Stimulated activated memory B cell treated with anti-CD40 and anti-IgM and Interleukin-4, amounts not matched to agents 10 μg/mL and 1 μg/mL and 100 μg/mL, for 72 hours (primary cell): ENCODE measurements around the gene ZDHHC3.
A peak's percentile ranks its signal among the peaks of the same experiment; 100 is the strongest.
"Not testable (repeated sequence)": the region's sequence is repeated elsewhere in the genome, so short reads cannot be mapped to it uniquely, and the experiment has no call there.

Experiments used
- ATAC-seq: fragments of 150-1000 bp; cut with Tn5 transposase; 2 replicates; pipeline ENCODE4 v1.10.0; 2021
- H3K27ac Mint-ChIP-seq: one replicate; pipeline ENCODE4 v1.8.0; 2022; ENCODE audit warnings: mild to moderate bottlenecking, mixed read lengths
- H3K27me3 Mint-ChIP-seq: one replicate; pipeline ENCODE4 v1.8.0; 2022; ENCODE audit warnings: mixed read lengths
- H3K36me3 Mint-ChIP-seq: one replicate; pipeline ENCODE4 v1.8.0; 2022; ENCODE audit warnings: mixed read lengths
- H3K4me1 Mint-ChIP-seq: one replicate; pipeline ENCODE4 v1.8.0; 2022; ENCODE audit warnings: mixed read lengths
- H3K4me3 Mint-ChIP-seq: one replicate; pipeline ENCODE4 v1.8.0; 2022; ENCODE audit warnings: mild to moderate bottlenecking, moderate library complexity, mixed read lengths
- H3K9me3 Mint-ChIP-seq: one replicate; pipeline ENCODE4 v1.8.0; 2022; ENCODE audit warnings: mixed read lengths

Gene ZDHHC3

DNA sequence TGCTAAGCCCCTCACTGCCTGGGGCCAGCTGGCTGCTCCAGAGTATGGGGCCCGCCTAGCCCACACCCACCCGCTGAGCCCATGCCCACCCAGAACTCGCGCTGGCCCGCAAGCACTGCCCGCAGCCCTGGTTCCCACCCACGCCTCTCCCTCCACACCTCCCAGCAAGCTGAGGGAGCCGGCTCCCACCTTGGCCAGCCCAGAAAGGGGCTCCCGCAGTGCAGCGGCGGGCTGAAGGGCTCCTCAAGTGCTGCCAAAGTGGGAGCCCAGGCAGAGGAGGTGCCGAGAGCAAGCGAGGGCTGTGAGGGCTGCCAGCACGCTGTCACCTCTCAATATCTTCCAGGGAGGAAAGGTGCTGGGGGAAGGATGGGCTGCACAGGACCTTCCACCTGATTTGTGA, 10.4 kb upstream of the ZDHHC3 start:
- not testable (repeated sequence) for H3K4me3 Mint-ChIP-seq, H3K27me3 Mint-ChIP-seq, H3K27ac Mint-ChIP-seq, ATAC-seq, H3K9me3 Mint-ChIP-seq
- H3K4me1 Mint-ChIP-seq: peaks cover 40% of the 10 kb centered on the region
- peaks cover 39% of the 10 kb centered on the region for H3K36me3 Mint-ChIP-seq

DNA sequence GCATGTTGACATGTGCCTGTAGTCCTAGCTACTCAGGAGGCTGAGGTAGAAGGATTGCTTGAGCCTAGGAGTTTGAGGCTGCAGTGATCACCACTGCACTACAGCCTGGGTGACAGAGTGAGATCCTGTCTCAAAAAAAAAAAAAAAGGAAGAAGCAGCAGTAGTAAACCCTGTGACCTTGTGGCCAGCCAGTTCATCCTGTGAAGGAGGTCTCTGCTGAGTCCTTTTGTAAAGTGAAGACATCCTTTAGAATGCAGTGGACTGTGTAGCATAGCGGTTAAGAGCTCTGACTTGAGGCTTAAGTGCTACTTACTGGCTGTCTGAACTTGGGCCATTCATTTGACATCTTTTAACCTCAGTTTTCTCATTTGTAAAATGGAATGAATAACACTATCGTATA, 8.4 kb upstream of the ZDHHC3 start:
- H3K27ac Mint-ChIP-seq: no peak overlapping the region
- H3K9me3 Mint-ChIP-seq: no peaks in the 10 kb centered on the region
- H3K36me3 Mint-ChIP-seq: peaks cover 22% of the 10 kb centered on the region
- ATAC-seq: no peak
- no peaks in the 10 kb centered on the region for H3K27me3 Mint-ChIP-seq
- H3K4me3 Mint-ChIP-seq: no peak overlapping the region
- H3K4me1 Mint-ChIP-seq: peaks cover 56% of the 10 kb centered on the region

DNA sequence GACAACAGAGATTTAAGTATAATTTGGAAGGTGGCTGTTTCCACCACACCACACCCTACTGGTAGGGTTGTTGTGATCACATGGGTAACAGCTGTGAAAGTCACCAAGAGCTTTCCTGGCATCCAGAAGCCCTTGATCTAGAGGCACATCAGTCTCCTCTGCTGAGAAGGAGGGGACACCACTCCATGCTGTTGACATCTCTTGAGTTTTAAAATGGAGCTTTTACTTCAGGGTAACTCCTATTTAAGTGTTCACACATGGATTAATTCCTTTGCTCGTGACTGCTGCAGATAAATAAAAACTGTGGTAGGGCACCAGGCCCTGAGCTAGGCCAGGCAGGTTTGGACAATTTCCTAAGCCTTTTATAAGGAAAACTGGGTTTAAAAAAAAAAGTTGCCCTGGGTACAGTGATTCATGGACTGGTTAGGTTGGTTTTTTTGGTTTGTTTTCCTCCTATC, 7.5 kb upstream of the ZDHHC3 start:
- H3K27ac Mint-ChIP-seq: no peak overlapping the region

DNA sequence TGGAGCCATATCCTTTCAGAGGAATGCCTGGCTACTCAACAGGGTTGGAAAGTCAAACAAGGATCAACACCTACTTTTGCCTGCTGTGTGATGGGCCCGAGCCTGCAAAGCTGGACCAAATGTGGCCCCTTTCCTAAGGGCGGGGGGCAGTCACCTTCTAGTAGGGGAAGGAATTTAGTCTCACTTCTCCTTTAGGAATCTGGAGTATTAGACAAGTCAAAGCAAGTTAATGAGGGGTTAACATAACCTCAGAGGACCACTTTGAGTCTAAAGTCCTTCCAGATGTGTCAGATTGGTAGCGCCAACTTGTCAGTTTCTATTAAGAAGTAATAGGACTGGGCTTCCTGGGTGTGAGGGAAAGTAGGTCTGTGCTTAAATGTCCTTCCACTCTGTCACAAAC, 6.8 kb upstream of the ZDHHC3 start:
- peaks cover 21% of the 10 kb centered on the region for H3K36me3 Mint-ChIP-seq
- no peaks in the 10 kb centered on the region for H3K9me3 Mint-ChIP-seq
- ATAC-seq: no peak
- H3K4me1 Mint-ChIP-seq: peaks cover 66% of the 10 kb centered on the region
- no peaks in the 10 kb centered on the region for H3K27me3 Mint-ChIP-seq
- no peak overlapping the region for H3K27ac Mint-ChIP-seq
- no peak overlapping the region for H3K4me3 Mint-ChIP-seq

More for the DNA sequence above, 7.5 kb upstream of the ZDHHC3 start:
- Mint-ChIP-seq H3K36me3 (peaks cover 18% of the 10 kb centered on the region), H3K27me3 (no peaks in the 10 kb centered on the region), H3K9me3 (no peaks in the 10 kb centered on the region), H3K4me1 (peaks cover 62% of the 10 kb centered on the region), H3K4me3 (no peak overlapping the region)
- no peak for ATAC-seq

DNA sequence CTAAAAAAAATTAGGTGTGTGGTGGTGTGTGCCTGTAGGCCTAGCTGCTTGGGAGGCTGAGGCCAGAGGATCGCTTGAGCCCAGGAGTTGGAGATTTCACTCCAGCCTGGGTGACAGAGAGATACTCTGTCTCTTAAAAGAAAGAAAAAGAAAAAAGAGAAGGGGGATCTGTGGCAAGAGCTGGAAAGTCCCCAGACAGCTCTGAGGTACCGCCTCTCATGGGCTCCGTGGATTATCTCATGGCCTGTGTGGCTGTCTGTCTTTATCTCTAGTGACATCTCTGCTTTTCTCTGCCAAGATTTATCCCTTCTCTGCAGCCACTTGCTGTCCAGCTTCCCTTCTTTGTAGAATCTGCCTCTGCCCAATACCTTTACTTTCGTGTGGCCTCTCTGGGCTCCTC, 5.8 kb upstream of the ZDHHC3 start:
- ATAC-seq: no peak
- Mint-ChIP-seq H3K27ac (no peak overlapping the region), H3K36me3 (peaks cover 15% of the 10 kb centered on the region), H3K27me3 (no peaks in the 10 kb centered on the region), H3K4me3 (no peak overlapping the region), H3K9me3 (no peaks in the 10 kb centered on the region), H3K4me1 (peaks cover 66% of the 10 kb centered on the region)

DNA sequence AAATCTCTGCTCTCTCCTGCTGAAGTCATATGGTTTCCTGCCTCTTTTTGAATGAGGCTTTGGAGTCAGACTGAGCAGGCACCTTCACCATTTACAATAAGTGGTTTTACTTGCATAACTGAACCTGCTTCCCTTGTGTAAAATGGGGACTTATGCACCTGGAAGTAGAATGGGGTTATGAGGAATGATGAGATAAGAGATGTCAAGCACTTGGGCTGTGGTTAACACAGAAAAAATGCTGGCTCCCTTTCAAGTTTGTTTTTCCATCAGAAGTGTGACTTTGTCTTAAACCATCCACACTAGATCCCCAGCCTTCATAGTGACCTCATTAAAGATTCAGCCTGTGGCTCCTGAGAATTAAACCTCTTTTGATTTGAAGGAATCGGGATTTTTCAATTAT, 5.2 kb upstream of the ZDHHC3 start:
- Mint-ChIP-seq H3K9me3 (no peaks in the 10 kb centered on the region), H3K27me3 (no peaks in the 10 kb centered on the region), H3K4me3 (no peak overlapping the region), H3K27ac (no peak overlapping the region), H3K4me1 (peaks cover 65% of the 10 kb centered on the region), H3K36me3 (peaks cover 15% of the 10 kb centered on the region)
- no peak for ATAC-seq

DNA sequence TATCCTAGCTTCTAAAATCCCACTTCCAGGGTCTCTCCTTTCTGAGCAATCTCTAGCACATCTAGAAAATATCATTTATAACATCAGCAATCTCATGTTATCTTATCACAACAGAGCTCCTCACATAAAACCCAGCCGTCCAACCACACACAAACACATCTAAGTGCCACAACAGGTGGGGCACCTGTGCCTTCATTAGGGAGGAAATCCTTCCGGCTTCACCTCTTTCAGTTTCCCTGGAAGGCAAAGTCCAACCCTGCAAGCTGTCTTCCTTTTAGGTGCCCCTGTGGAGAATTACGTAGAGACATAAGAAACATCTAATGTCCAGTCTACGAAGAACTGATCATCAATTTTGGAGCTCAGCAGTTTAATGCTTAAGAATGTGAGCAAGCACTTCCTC, 1.6 kb downstream of the ZDHHC3 start:
- Mint-ChIP-seq H3K36me3 (peaks cover 5% of the 10 kb centered on the region), H3K4me3 (peak overlapping the region; percentile 98), H3K4me1 (peaks cover 54% of the 10 kb centered on the region), H3K9me3 (no peaks in the 10 kb centered on the region), H3K27ac (peak overlapping the region; percentile 93), H3K27me3 (no peaks in the 10 kb centered on the region)
- ATAC-seq: no peak

DNA sequence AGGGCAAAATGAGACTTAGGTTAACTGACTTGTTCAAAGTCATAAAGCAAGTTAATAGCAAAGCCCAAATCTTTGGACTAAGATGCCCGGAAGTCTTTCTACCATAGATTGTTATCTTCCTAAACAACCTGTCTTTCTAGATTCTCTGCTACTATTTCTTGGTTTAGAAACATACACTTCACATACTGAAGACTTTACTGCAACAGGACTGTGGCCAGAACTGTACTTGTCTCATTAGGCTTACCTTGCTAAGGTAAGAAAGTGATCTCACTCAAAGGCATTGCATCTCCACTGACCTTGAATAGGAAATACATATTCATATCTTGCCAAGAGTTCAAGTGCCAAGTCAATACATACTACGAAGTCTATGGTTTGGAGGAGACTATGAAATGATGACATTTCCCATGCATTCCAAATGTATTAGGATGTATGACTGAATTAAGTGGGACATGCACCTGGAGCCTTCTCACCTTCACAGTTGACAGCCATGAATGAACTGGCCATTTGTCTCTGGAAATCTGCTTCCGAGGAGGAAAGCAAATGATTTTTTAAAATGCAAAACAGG, 5.0 kb downstream of the ZDHHC3 start:
- no peaks in the 10 kb centered on the region for H3K27me3 Mint-ChIP-seq
- H3K4me1 Mint-ChIP-seq: peaks cover 55% of the 10 kb centered on the region
- H3K36me3 Mint-ChIP-seq: no peaks in the 10 kb centered on the region
- ATAC-seq: no peak
- no peaks in the 10 kb centered on the region for H3K9me3 Mint-ChIP-seq
- H3K27ac Mint-ChIP-seq: no peak overlapping the region
- H3K4me3 Mint-ChIP-seq: no peak overlapping the region

DNA sequence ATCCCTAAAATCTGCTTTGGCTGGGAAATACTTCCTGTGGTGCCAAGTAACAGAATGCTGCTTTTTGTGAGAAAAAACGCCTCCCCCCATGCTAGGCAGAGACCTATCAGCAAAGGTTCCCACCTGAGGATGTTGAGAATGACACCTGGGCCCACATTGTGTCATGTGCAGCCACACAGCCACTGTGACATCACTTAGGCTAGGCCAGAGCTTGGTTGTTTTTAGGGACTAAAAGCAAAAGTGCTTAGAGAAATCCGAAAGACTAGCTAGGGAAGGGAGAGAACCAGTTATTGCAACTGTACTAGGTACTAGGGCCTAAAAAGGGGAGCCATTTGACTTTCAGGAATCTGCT, 6.2 kb downstream of the ZDHHC3 start:
- Mint-ChIP-seq H3K9me3 (no peaks in the 10 kb centered on the region), H3K4me3 (no peak overlapping the region), H3K4me1 (peaks cover 48% of the 10 kb centered on the region), H3K27me3 (no peaks in the 10 kb centered on the region), H3K27ac (no peak overlapping the region), H3K36me3 (no peaks in the 10 kb centered on the region)
- ATAC-seq: no peak

DNA sequence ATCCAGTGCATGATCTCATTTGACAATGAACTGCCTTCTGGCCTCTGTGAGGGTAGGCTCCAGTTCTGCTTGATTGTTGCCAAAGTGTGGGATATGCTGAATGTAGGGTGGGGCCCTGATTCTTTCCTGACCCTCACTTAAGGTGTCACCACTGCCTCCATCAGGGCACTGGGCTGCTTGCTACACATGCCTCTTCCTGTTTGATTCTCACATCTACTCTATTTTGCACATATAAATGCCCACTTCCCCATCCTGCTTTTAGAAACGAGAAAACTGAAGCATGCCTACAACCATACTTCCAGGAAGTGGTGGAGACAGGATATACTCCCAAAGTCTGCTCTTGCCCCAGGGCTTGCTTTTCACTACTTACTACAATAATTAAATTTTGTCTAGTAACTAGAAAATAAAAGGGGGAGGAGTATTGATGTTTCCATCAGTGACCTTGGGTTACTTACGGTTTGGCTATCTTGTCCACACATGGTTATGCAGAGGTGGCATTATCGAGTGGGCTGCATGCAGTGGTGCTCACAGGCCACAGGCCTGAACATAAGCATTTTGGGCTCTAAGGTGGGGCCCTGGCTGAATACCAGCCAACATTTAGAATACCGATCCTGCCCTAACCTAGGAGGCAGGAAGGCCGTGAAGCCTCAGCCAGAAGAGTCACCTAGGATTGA, 6.7 kb downstream of the ZDHHC3 start:
- H3K9me3 Mint-ChIP-seq: no peaks in the 10 kb centered on the region
- no peak overlapping the region for H3K4me3 Mint-ChIP-seq

DNA sequence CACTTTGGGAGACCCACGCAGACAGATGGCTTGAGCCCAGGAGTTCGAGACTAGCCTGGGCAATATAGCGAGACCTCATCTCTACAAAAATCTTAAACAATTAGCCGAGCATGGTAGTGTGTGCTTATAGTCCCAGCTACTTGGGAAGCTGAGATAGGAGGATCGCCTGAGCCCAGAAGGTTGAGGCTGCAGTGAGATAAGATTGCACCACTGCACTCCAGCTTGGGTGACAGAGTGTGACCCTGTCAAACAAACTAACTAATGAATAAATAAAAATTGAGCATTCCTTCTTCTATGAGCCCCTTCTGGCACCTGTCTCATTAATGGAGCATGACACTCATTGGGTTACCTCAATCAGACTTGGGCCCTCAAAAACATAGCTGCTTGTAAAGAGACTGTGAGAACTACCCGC, 7.5 kb downstream of the ZDHHC3 start:
- no peaks in the 10 kb centered on the region for H3K27me3 Mint-ChIP-seq
- H3K9me3 Mint-ChIP-seq: no peaks in the 10 kb centered on the region
- H3K4me1 Mint-ChIP-seq: peaks cover 52% of the 10 kb centered on the region
- no peak overlapping the region for H3K4me3 Mint-ChIP-seq
- no peak overlapping the region for H3K27ac Mint-ChIP-seq
- no peak for ATAC-seq
- peaks cover 7% of the 10 kb centered on the region for H3K36me3 Mint-ChIP-seq

More for the DNA sequence above, 6.7 kb downstream of the ZDHHC3 start:
- Mint-ChIP-seq H3K27ac (no peak overlapping the region), H3K27me3 (no peaks in the 10 kb centered on the region), H3K4me1 (peaks cover 48% of the 10 kb centered on the region), H3K36me3 (peaks cover 4% of the 10 kb centered on the region)
- ATAC-seq: peak; percentile 34

DNA sequence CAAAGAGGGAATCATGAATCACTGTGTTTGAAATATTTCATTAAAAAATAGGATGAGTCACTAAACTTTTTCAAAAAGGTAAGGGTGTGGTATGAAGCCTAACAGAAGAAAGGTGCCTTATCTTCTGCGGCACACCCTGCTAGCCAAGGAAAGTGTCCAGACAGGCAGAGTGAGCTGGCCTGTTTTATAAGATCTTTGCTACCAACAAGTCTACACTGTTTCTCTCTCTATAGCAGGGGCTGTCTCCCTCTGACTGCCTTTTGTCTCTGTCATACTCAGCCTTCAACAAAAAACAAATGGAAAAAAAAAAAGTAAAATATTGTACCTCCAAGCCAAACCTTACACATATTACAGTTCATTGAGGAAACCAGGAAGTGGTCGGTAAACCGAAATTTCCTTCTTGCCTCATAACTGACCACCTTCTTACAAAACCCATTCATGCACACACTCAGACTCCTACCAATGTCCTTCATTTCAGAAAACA, 9.1 kb downstream of the ZDHHC3 start:
- Mint-ChIP-seq H3K4me3 (no peak overlapping the region), H3K9me3 (no peaks in the 10 kb centered on the region), H3K36me3 (peaks cover 12% of the 10 kb centered on the region), H3K4me1 (peaks cover 66% of the 10 kb centered on the region), H3K27me3 (no peaks in the 10 kb centered on the region), H3K27ac (no peak overlapping the region)
- no peak for ATAC-seq

DNA sequence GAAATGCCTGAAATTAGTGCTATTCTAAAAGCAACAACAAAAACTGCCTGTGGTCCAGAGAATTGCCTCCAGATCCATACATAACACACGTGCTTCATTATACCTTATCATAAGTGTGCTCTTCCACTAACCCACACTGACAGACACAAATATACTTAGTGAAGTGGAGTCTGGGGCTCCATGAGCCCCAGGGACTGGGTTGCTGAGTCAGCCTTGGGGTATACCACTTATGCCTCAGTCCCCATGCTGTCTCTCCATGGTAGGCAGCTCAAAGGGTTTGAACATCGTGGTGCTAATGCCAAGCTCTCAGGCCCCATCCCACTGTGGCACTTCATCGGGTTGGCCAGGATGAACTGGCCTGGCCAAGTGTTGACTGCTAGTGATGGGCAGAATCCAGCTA, 10.8 kb downstream of the ZDHHC3 start:
- Mint-ChIP-seq H3K36me3 (peaks cover 12% of the 10 kb centered on the region), H3K9me3 (no peaks in the 10 kb centered on the region), H3K4me3 (no peak overlapping the region), H3K27ac (no peak overlapping the region), H3K27me3 (no peaks in the 10 kb centered on the region), H3K4me1 (peaks cover 65% of the 10 kb centered on the region)
- no peak for ATAC-seq

DNA sequence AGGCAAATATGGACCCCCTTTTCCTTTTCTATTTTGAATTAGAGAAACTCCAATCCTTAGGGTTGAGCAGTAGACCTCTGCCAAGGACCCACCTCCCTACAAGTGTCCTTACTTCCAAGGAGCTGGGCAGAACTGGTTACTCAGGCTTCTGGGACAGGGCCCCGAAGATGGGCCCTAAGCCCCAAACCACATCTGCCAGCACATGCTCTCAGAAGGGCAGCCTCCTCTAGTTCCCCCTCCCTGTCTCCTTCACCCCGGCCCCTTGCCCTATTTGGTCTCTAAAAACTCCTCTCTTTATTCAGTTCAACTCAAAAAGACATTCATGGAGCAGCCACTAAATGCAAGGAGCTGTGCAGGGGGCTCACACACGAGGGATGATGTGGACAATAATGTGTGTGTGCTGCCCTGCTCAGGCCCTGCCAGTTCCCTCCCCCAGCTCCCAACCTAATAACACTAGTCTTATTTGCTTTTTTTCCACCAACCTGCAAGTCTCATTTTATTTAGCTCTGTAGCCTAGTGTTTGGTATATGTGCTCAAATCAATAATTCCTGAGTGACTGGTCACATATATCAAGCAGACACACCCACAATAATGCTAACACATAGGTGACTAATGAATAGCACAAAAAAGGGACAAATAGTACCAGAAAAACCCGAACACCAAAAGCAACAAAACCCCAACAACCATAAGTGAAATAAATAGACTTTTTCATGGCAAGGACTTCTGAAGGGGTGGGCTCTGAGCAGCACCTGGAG, 12.2 kb downstream of the ZDHHC3 start:
- Mint-ChIP-seq H3K27ac (no peak overlapping the region), H3K36me3 (peaks cover 15% of the 10 kb centered on the region), H3K4me1 (peaks cover 50% of the 10 kb centered on the region), H3K27me3 (no peaks in the 10 kb centered on the region), H3K4me3 (no peak overlapping the region), H3K9me3 (no peaks in the 10 kb centered on the region)
- no peak for ATAC-seq

DNA sequence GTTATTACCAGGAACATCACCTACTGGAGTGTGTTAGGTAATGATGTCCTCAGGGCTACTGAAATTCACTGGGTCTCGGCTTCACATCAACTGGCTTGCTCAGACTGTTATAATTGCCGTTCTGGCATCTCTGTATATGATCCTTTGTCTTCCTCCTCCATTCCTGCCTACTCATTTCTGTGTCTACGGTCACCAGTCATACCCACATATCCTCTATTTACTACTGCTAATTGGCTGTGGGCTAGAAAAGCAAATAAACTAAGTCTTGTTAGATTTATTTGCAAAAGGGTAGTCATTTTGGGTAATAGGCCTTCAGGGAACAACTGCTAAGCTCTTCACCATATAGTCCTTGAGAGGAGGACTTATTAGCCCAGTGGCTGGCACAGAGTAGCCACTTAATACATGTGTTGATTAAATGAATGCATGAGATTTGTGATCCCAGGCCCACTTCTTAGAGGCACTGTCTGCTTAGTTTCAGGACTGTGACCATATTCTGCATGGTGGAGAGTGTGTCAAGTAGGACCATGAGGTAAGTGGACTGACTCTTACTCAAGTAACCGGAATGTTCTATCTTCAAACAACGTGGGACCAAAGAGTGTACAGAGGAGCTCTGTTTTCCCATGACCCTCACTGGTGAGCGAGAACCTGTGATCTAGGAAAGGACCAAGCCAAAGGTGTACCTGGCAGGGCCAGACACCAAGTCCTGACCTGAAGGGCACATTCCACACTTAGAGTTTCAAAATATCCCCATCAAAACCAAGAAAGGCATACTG, 13.2 kb downstream of the ZDHHC3 start:
- Mint-ChIP-seq H3K4me3 (no peak overlapping the region), H3K27ac (no peak overlapping the region), H3K36me3 (peaks cover 22% of the 10 kb centered on the region), H3K27me3 (no peaks in the 10 kb centered on the region), H3K4me1 (peaks cover 42% of the 10 kb centered on the region), H3K9me3 (no peaks in the 10 kb centered on the region)
- no peak for ATAC-seq
